Measurements from ENCODE around the gene PPP1R14B. TPM values are rescaled to one million over a fixed set of nuclear protein-coding genes. Genes with fewer than 3 reads are reported as not detected.
A peak's percentile ranks its signal among the peaks of the same experiment; 100 is the strongest.

Gene PPP1R14B
- total RNA-seq, 3 donors from 2014 or later = 63.0 to 101 (median 64.7) TPM

- H3K4me1 ChIP-seq = peaks cover 3 to 21% of the 10 kb centered on the region in 2 donors
- H3K27ac ChIP-seq = no peak overlapping the region
These were observed 35.4 kb upstream of the PPP1R14B start for GRCh38 chr11:64281957-64282770.

GRCh38 chr11:64278576-64279190 lies 31.9 kb upstream of the PPP1R14B start:
- DNase-seq (ENCODE audit: low spot score in 2 of 2) = no peak
- no peaks in the 10 kb centered on the region for H3K27me3 ChIP-seq
- no peaks in the 10 kb centered on the region for H3K9me3 ChIP-seq
- H3K36me3 ChIP-seq = no peaks in the 10 kb centered on the region
- no peak overlapping the region for H3K4me3 ChIP-seq
- no peak overlapping the region for H3K27ac ChIP-seq
- TF ChIP-seq CTCF (IDR thresholded peaks at IDR 0.05) (no peak), POLR2AphosphoS5 (IDR thresholded peaks at IDR 0.05) (no peak), POLR2A (IDR thresholded peaks at IDR 0.05) (no peak)
- intact Hi-C loops (cut with DNase I; ENCODE audit: low total_unique reads) = loop anchor here (10.0 kb wide), 1 partner anchor 2004 kb away; the partner anchor contains the start of gene SCGB2A2
- H3K4me1 ChIP-seq = peaks cover 0 to 8% of the 10 kb centered on the region in 2 donors

More at GRCh38 chr11:64281957-64282770, 35.4 kb upstream of the PPP1R14B start:
- DNase-seq (ENCODE audit: low spot score in 2 of 2) = no peak
- TF ChIP-seq POLR2A (IDR thresholded peaks at IDR 0.05) (no peak), POLR2AphosphoS5 (IDR thresholded peaks at IDR 0.05) (no peak), CTCF (IDR thresholded peaks at IDR 0.05) (no peak)
- Histone ChIP-seq H3K36me3 (no peaks in the 10 kb centered on the region), H3K4me3 (no peak overlapping the region), H3K9me3 (no peaks in the 10 kb centered on the region), H3K27me3 (no peaks in the 10 kb centered on the region)
- intact Hi-C loops (cut with DNase I; ENCODE audit: low total_unique reads) = no loop called here

GRCh38 chr11:64276653-64277431 lies 30.1 kb upstream of the PPP1R14B start:
- Histone ChIP-seq H3K27ac (peak overlapping the region in 1 of 2 donors; percentile 3), H3K36me3 (no peaks in the 10 kb centered on the region), H3K4me1 (peaks cover 0 to 5% of the 10 kb centered on the region in 2 donors), H3K27me3 (no peaks in the 10 kb centered on the region), H3K9me3 (no peaks in the 10 kb centered on the region), H3K4me3 (no peak overlapping the region)
- intact Hi-C loops (cut with DNase I; ENCODE audit: low total_unique reads) = loop anchor here (10.0 kb wide), 1 partner anchor 2002 kb away; the partner anchor contains the start of gene SCGB2A2
- TF ChIP-seq POLR2AphosphoS5 (IDR thresholded peaks at IDR 0.05) (no peak), CTCF (IDR thresholded peaks at IDR 0.05) (no peak), POLR2A (IDR thresholded peaks at IDR 0.05) (no peak)
- DNase-seq (ENCODE audit: low spot score in 2 of 2) = no peak

- H3K27me3 ChIP-seq = no peaks in the 10 kb centered on the region
- no peak for DNase-seq (ENCODE audit: low spot score in 2 of 2)
- H3K36me3 ChIP-seq = no peaks in the 10 kb centered on the region
- H3K27ac ChIP-seq = no peak overlapping the region
- TF ChIP-seq CTCF (IDR thresholded peaks at IDR 0.05) = no peak
- TF ChIP-seq POLR2AphosphoS5 (IDR thresholded peaks at IDR 0.05) = no peak
- TF ChIP-seq POLR2A (IDR thresholded peaks at IDR 0.05) = no peak
- intact Hi-C loops (cut with DNase I; ENCODE audit: low total_unique reads) = loop anchor here (10.0 kb wide), 1 partner anchor 2001 kb away; the partner anchor contains the start of gene SCGB2A2
- H3K9me3 ChIP-seq = no peaks in the 10 kb centered on the region
- peaks cover 0 to 8% of the 10 kb centered on the region in 2 donors for H3K4me1 ChIP-seq
- H3K4me3 ChIP-seq = no peak overlapping the region
These were observed 29.1 kb upstream of the PPP1R14B start for GRCh38 chr11:64275841-64276240.
